ENCODE data around the gene NLRP14.

NLRP14 gene, protein sequence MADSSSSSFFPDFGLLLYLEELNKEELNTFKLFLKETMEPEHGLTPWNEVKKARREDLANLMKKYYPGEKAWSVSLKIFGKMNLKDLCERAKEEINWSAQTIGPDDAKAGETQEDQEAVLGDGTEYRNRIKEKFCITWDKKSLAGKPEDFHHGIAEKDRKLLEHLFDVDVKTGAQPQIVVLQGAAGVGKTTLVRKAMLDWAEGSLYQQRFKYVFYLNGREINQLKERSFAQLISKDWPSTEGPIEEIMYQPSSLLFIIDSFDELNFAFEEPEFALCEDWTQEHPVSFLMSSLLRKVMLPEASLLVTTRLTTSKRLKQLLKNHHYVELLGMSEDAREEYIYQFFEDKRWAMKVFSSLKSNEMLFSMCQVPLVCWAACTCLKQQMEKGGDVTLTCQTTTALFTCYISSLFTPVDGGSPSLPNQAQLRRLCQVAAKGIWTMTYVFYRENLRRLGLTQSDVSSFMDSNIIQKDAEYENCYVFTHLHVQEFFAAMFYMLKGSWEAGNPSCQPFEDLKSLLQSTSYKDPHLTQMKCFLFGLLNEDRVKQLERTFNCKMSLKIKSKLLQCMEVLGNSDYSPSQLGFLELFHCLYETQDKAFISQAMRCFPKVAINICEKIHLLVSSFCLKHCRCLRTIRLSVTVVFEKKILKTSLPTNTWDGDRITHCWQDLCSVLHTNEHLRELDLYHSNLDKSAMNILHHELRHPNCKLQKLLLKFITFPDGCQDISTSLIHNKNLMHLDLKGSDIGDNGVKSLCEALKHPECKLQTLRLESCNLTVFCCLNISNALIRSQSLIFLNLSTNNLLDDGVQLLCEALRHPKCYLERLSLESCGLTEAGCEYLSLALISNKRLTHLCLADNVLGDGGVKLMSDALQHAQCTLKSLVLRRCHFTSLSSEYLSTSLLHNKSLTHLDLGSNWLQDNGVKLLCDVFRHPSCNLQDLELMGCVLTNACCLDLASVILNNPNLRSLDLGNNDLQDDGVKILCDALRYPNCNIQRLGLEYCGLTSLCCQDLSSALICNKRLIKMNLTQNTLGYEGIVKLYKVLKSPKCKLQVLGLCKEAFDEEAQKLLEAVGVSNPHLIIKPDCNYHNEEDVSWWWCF

DNA sequence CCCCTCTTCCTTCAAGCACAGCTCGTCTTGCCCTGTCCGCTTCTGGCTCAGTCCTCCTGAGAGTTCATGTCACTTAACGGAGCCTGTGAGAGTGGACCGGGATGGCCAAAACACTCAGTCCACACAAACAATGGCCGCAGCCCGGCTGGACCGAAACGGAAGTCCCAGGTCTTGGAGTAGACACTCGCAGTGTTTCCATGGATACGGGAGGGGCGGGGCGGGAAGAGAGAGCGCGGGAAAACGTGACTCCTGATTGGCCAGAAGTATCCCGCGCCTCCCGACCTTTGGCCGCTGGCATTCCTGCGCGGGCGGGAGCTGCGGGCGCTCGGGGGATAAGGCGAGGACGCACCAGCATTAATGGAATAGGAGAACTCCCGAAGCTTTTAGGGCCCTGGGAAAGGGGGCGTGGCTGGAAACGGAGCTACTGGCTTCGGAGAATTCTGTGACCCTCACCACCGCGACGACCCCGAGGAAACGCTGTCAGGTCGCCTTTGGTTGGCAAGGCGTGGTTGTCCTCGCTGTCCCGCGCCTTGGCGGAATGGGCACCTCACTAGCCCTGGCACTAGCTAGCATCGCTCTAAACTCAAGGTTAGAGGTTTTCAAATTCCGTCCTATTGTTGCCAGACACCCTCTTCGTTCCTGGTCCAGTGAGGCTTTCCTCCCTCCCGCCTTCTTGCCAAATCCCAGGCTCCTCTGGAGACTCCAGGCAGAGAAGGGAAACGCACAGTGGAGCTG, at the start of gene NLRP14, which contains the start of gene ZNF214:
TSS of gene NLRP14 (plus strand) at position 297 of the 735 bp plus-strand sequence. CDS start 18,108 bp downstream, outside the sequence.
TSS of gene ZNF214 (minus strand) at position 164 of the 735 bp plus-strand sequence. CDS start 17,511 bp downstream, outside the sequence.
- DNase-seq (ENCODE audit: low read depth in 1 of 2, low spot score in 1 of 2), result no peak

DNA sequence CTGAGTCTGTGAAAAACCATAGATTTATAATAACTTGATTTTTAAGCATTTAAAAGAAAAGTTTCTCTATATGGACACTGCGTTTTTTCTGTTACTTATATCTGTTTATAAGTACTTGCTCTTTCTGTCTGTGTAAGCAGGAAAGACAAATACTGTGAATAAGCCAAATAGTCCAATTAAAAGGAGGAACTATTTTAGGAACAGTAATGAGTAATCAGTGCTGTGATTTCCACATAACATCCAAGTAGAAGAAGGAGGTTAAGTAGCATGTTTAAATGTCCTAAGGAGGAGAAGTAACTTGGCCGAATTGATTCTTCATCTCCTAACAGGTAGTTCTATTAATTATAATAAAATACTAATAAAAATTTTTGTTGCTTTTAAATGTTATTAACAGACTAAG, 40.9 kb upstream of the NLRP14 start:
- DNase-seq (ENCODE audit: low read depth in 1 of 2, low spot score in 1 of 2), result no peak

DNA sequence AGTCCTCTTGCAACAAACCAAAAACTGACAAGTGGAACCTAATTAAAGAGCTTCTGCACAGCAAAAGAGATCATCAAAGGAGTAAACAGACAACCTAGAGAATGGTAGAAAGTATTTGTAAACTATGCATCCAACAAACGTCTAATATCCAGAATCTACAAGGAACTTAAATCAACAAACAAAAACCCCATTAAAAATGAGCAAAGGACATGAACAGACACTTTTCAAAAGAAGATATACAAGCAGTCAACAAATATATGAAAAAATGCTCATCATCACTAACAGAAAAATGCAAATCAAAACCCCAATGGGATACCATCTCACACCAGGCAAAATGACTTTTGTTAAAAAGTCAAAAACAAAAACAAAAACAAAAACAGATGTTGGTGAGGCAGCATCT, 33.8 kb upstream of the NLRP14 start:
- no peak for DNase-seq (ENCODE audit: low read depth in 1 of 2, low spot score in 1 of 2)

DNA sequence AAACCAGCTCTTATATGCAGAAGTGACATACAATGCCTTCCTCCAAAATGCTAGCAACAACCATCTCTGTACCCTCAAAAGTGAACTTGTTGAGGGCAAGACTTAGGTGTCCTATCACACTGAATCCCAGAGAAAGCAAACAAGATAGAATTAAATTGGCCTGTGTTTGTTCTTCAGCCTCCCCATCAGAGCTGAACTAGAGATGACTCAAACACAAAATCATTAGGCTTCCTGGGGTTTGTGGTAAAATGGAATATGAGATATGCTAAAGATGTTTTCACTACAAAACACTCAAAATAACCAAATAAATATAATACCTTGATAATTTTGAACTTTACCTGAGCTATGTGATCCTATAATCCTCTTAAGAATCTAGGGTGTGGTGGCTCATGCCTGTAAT, 31.8 kb upstream of the NLRP14 start:
- DNase-seq (ENCODE audit: low read depth in 1 of 2, low spot score in 1 of 2), result no peak

DNA sequence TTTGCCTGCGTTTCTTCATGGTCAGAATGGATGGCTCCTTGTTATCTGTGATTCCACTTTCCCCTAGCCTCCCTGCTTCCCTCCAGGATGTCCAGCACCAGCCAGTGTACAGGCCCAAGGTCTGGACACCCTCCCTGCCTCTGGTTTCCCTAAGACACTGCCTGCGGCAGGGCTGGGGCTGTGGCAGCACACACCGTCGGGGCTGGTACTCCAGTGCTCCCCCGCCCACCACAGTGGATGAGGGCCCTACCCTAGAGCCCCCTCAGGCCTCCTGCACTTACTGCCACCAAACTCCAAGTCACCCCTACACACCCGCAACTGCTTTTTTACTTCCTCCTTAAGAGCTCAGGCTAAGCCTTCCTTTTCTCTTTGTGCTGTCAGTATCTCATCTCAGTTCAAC, 29.1 kb upstream of the NLRP14 start:
- no peak for DNase-seq (ENCODE audit: low read depth in 1 of 2, low spot score in 1 of 2)

DNA sequence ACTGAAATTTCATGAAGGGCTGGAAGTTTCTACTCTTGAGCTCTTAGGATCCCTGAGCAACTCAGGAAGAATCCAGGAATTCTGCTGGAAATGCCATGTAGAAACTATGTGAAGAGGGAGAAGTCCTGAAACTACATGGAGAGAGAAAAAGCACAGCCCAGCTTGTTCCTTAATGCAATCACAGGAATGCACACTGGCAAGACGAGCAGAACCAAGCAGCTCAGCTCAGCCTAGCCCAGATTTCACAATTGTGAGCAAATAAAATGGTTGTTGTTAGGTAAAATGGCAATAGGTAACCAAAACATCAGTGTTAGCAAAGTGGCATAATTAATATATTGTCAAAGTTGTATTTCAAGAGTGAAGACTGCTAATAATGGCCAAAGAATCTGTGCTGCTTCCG, 28.3 kb upstream of the NLRP14 start:
- no peak for DNase-seq (ENCODE audit: low read depth in 1 of 2, low spot score in 1 of 2)

DNA sequence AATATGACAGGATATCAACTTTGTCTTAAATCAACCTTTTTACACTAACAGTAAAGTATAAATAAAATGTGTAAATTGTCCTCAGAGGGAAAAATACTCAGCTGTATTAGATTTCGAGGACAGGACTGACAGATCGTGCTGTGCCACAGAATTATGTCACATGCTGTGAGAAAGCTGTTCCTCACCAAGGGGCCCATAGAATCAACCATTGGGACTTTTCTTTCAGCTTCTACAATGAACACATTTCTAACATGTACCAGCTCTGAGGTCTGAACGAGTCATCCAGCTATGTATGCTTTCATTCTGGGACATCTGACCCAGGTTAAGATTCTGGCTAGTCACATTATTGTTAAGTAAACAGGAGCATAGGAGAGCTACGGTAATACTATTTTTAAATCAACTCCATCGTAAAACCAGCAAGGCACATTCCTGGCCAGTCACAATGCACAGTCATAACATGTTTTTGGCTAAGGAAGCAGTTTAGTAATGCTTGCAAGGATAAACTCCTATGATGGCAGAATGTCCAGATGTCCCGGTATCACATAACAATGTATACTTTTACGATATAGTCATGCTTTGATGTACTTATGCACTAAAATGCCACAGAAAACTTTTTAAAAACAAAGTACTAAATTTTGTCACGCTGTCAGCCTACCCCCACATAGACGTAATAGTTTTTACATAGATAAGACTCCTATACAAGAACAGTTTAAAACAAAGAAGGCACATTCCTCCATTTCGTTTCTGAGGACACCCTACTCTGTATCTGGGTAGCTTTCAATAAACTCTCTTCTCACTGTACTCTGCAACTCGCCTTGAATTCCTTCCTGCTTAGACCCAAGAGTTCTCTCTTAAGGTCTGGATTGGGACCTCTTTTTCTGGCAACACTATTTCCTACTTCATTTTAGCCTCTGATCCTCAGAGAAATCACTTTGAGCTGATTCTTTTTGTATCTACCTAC, 27.5 kb upstream of the NLRP14 start:
- no peak for DNase-seq (ENCODE audit: low read depth in 1 of 2, low spot score in 1 of 2)

DNA sequence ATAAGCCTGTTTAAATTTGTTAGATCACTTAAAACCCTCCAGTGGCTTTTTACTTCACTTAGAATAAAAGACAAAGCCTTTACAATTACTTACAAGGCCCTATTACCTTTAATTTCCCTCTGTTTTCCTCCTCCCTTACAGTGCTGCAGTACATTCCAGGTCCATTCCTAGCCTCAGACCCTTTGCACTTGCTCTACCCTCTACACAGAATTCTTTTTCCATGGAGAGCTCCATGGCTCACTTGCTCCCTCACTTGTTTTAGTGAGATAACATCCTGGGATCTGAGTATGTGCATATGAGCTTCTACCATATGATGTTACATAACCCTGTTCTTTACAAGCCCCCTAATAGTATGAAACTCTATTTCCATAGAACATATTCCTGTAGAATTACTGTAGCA, 24.6 kb upstream of the NLRP14 start:
- no peak for DNase-seq (ENCODE audit: low read depth in 1 of 2, low spot score in 1 of 2)

DNA sequence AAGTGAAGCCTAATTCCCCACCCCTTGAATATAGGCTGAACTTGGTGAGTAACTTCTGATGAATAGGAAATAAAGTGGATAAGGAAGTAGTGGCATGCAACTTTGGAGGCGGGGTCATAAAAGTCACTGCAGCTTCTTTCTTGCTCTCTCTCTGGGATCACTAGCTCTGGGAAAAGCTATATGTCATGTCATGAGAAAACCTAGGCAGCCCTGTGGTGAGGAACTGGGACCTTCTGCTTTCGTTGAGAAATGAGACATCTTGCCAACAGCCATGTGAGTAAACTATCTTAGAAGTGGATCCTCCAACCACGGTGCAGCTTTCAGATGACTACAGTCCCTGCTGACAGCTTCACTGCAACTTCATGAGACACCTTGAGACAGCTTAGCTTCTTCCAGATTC, 15.8 kb upstream of the NLRP14 start:
- no peak for DNase-seq (ENCODE audit: low read depth in 1 of 2, low spot score in 1 of 2)

DNA sequence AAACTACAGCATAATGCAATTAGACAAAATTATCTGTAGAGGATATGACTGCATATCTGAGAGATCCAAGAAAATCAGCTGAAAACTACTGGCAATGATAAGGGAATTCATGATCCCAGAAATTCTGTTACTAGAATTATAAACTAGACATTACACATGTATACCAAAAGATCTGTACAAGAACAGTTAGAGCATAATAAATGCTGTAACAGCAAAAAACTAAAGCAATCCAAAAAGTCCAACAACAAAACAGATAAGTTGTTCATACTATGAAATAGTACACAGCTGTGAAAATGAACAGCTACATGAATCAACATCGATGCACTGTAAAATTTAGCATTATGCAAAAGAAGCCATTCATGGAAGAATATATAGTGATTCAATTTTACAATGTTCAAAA, 6.2 kb upstream of the NLRP14 start:
- DNase-seq (ENCODE audit: low read depth in 1 of 2, low spot score in 1 of 2), result no peak

DNA sequence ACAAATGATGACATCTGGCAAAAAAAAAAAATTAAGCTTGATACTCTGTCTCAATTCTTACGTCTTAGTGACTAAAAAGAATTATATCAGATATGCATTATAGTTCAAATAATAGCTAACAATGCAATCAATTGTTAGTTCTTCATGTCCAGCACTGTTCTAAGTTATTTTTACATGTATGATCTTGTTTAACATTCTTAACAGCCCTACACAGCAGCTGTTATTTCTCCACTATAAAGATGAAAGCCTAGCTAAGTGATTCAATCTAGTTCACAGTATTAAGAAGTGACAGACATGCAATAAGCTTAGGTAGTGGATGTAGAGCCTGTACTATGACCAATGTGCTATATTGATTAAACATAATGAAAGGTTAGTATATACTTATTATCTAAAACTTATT, 4.3 kb upstream of the NLRP14 start:
- no peak for DNase-seq (ENCODE audit: low read depth in 1 of 2, low spot score in 1 of 2)

DNA sequence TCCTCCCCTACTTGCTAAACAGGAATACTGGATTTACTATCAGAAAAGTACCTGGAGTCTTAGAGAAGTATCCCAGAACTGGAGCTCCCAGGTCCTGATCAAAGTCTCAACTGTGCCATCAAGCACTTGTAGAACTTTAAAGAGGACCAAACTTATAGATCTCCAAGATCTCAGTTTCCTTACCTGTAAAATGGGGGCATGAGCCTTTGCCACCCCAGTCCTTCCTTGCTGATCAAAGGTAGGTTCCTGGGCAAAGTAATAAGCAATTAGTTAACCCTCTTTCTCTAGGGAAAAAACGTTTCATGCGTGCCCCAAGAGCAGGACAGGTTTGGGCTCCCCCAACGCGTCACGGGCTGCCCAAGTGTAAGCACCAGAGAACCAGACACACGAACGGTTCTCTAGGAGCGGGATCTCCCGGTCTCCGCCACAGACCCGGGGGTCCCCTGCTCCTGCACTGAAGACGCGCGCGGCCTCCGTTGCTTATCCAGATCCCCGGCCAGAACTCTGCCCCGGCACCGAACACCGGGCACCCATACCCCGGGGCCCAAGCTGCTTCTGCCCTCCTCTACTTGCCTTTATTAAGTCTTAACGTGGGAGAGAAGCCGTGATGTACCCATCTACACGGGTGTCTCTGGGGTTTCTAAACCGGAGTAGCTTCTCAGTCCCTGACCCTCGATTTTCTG, 638 bp upstream of the NLRP14 start:
- no peak for DNase-seq (ENCODE audit: low read depth in 1 of 2, low spot score in 1 of 2)

DNA sequence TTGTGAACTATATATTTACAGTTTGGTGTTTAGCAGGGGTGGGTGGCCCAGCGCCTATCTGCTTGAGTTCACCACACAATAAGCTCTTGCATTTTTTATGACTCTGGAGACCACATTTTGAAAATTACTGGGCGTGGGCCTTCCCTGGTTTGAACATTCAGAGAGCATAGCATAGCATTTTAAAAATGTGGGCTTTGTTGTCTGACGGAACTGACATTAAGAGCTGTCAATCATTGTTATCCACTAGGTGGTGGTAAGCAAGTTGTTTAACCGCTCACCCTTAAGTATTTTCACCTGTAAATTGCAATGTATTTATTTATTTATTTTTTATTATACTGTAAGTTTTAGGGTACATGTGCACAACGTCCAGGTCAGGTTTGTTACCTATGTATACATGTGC, 1.0 kb downstream of the NLRP14 start:
- no peak for DNase-seq (ENCODE audit: low read depth in 1 of 2, low spot score in 1 of 2)

DNA sequence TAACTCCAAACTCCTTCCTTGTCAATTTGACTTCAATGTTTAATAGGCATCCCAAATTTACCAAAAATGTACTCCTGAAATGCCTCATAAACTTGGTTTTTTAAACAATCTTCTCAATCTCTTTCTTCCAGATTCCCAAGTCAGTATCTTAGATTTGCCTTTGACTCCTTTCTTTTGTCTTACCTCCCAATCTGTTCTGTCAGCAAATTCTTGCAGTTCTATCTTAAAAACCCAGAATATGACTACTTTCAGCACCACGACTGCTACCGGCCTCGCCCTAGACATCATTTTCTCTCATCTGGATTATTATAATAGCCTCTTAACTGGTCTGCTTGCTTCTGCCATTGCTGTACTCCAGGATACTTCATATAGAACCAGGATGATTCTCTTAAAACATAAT, 7.9 kb downstream of the NLRP14 start:
- DNase-seq (ENCODE audit: low read depth in 1 of 2, low spot score in 1 of 2), result no peak

DNA sequence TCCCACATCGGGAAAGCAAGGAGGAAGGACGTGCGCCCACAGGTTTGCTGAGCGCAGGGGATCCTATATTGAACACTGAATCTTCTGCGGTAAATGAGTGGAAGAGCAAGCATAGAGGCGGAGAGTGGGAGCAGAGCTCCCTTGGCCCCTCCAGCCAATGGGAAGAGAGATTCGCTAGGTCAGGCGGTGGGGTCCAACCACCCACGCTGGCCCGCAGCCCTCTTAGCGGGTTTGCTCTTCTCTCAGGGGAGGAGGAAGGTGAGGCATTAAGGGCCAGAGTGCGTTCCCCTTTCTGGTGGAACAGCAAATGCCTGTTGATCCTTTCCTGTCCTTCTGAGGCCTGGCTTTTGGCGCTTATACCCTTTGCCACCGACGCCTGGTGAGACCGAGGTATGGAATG, 10.6 kb downstream of the NLRP14 start:
- no peak for DNase-seq (ENCODE audit: low read depth in 1 of 2, low spot score in 1 of 2)

DNA sequence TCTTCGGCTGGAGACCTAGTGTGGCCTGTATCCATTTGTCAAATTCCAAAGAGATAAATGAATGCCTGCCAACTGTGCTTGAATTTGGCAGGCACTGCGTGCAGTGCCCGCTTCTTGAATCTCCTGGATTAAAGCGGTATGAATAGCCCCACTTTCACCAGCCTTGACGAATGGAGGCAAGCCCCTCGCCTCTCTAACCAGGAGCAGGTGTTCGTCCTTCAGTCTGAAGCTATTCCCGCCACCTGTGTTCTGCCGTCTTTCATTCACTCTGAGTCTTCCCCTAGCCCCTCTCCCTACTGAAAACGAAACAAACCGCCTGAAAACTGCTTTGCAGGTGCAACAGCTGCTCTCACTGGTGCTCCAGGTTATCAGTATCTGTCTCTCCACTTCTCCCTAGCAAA, 11.2 kb downstream of the NLRP14 start:
- no peak for DNase-seq (ENCODE audit: low read depth in 1 of 2, low spot score in 1 of 2)

DNA sequence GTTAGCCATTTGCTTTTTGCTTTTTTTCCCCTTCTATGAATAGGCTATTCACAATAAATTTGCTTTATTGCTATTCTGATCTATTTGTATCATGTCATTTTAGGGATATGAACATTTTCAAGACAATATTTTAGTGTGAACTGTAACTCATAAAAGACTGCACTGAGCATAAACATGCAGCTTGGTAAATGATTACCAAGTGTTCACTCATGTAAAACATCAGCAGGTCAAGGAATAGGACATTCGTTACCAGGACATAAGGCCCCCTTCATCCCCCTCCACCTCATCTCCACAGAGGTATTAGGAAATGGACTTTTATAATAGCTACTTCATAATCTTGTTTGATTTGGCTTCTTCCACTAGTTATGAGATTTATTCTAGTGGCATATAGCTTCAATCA, 12.4 kb downstream of the NLRP14 start:
- DNase-seq (ENCODE audit: low read depth in 1 of 2, low spot score in 1 of 2), result no peak

DNA sequence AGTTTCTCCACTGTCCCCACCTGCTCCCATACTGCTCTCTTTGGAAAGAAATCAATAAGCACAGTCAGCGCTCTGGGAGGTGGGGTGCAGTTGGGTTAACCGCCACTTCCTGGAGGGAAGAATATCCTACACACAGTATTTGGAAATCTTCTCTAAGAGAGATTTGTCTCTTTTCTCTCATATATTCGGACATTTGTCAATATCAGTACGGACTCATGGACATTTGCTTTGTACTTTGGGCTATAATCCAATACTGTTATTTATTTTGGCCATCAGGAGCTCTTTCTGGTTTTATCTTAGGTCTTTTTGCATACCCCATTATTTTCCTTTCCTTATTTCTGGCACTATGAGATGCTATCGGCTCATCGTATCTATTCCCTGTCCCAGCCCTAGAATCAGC, 13.7 kb downstream of the NLRP14 start:
- DNase-seq (ENCODE audit: low read depth in 1 of 2, low spot score in 1 of 2), result no peak

DNA sequence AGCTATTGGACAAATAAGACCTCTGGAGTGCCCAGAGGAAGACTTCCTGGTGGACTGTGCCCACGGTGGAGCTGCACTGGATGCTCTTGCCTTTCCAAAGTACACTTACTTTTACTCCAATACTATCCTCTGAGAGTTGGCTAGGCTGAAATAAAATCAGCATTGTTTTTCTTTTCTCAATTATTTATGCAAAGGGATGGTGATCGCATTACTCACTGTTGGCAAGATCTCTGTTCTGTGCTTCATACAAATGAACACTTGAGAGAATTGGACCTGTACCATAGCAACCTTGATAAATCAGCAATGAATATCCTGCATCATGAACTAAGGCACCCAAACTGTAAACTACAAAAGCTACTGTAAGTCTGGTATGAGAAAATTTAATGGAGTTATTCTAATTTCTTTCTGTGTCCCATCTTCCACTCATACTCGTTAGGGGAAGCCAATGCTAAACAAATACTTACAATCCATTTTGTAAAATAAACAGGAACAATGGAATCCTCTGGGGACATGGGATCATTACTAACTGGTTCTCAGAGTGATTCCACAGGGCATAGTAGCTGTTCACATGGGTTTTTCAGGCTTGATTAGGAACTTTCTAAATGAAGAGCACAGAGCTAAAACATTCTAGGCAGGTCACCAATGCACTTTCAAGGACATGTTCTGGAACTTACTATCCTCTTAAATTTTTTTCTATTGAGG, 26.3 kb downstream of the NLRP14 start:
- DNase-seq (ENCODE audit: low read depth in 1 of 2, low spot score in 1 of 2), result no peak

Measured in stimulated activated CD4-positive, alpha-beta T cell treated with anti-CD3 and anti-CD28 coated beads, Interleukin-15, amount 100 ng/mL, for 1 hour (primary cell).